Measurements from ENCODE around the gene F10.

F10 gene

DNA sequence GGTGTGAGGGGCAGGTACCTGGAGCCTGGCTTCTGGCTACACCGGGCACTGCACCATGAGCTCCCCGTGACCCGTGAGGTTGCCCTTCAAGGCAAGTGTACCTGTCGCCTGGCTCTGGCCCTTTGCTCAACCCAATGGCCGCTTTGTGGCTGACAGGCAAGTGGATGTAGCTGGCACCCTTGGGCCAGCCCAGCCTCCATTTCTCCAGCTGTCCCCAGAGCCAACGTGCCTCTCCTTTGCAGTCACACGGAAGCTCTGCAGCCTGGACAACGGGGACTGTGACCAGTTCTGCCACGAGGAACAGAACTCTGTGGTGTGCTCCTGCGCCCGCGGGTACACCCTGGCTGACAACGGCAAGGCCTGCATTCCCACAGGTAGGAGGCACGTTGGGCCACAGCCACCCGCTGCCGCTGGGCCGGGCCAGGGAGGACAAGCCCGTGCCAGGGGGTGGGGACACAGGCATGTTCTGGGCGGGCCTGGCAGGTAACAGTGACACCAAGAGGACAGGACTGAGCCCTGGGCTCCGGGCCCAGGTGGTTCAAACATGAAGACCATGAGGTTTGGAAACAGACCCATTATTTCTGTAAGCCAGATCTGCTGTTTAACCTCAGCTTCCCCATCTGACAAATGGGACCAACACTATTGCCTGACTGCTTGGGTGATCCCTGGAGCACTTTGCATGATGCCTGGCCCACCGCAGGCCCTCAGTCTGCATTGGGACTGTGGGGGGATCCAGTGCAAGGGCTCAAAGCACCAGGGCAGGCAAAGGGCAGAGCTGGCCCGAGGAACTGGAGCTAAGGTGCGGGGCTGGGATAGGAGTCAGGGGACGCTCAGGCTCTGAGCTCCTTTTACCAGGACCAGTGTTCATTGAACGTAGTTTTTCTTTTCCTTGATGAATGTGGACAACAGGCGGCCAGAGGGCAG, 18.3 kb downstream of the F10 start:
- DNase-seq, result no peak

DNA sequence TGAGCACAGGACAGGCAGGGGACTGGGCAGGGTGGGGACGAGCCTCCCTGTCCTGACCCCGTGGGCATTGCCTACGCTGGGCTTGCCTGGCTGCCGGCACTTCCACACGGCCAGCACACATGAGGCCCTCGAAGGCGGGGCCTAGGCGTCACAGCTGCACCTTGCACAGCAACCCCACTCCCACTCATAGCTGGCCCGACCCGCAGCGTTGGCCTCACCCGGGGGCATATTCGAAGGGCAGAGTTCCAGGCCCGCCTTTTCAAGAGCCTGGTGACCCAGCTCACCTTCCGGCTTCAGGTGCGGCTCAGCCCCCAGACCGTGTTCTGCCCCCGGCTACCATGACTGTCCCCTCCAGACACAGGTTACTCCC, 19.0 kb downstream of the F10 start:
- DNase-seq, result no peak

DNA sequence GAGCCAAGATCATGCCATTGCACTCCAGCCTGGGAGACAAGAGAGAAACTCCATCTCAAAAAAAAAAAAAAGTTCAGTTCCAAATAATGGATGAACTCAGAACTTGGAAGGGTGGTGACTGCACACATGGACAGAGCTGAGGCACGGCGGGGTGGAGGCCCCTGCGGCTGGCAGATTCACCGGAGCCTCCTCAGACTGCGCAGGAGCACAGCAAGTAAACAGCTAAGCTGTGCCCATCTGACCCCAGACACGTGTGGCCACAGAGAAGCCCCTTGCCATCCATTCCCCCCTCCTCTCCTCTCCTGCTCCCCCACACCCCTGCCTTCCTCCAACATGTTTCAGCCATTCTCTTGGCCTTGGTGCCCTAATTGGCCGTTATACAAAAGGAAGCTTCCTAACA, 20.3 kb downstream of the F10 start:
- no peak for DNase-seq

DNA sequence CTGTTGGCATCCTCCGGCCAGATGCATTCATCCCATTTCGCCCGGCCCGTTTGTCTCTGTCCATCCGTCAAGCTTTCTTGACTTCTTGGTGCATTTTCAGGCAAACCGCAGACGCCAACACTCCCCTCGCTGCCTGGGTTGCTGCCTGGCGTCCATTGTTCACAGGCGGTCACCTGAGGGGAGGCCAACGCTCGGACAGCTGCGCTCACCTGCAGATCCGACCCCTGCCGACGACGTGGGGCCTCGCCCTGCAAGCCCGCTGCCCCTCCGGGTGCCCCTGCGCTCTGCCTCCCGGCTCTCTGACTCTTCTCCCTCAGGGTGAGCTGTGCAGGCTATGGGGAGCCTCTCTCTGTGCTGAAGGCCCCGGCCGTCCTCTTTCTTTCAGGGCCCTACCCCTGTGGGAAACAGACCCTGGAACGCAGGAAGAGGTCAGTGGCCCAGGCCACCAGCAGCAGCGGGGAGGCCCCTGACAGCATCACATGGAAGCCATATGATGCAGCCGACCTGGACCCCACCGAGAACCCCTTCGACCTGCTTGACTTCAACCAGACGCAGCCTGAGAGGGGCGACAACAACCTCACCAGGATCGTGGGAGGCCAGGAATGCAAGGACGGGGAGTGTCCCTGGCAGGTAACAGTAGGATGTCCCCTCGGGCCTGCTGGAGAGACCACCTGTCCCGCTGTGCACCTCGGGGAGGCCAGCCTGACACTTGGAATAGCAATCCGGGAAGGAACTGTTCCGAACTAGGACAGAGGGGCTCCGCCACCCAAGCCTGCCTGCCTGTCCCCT, 21.1 kb downstream of the F10 start:
- no peak for DNase-seq

DNA sequence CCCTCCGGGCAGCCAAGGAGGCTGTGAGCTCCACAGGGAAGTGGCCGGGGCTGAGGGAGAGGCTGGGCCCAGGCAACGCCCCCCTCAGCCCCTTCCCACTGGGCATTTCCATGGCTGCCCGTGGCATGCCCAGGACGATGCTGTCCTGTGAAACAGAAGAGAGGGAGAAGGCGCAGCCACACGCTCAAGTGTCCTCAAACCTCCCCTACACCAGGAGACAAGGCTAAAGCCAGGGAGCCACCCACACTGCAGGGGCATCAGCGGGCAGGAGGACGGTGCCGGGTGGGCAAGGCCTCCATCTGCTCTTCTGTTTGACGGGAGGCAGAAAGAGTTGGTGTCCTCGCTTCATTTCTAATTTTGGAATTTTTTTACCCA, 21.6 kb downstream of the F10 start:
- DNase-seq, result no peak

DNA sequence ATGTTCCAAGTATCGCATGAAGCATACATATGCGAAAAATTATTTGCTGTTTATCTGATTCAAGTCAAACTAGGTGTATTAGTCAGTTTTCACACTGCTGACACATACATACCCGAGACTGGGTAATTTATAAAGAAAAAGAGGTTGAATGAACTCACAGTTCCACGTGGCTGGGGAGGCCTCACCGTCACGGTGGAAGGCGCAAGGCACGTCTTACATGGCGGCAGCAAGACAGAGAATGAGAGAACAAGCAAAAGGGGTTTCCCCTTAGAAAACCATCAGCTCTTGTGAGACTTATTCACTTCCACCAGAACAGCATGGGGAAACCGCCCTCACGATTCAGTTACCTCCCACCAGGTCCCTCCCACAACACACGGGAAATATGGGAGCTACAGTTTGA, 22.9 kb downstream of the F10 start:
- no peak for DNase-seq

DNA sequence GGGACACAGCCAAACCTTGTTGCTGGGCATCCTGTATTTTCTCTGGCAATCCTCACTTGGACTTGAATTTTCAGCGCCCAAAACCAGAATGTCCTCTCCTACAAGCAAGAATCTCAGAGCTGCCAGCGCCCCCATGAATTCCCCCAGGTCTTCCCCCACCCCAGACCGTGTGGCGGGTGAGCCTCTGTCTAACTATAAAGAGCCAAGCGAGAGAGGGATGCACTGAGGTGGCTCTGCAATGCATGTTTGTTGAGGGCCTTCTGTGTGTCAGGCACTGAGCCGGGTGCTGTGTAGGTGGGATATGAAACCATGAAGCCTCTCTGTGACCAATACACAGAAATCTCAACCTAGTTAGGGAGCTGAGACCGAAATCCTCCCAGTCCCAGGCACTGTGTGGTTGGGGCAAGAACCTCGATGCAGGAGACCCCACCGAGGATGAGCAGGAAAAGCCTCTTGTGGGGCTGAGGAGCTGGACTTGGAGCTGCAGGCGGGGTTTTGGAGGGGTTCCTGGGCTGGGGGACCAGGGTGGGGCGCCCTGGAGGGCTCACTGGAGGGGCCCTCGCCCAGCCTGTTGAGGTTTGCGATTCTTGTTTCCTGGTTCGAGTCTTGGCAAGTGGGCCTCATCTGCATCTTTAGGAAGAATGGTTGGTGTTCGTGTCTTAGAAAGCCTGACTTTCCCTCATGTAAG, 23.5 kb downstream of the F10 start:
- DNase-seq, result no peak

DNA sequence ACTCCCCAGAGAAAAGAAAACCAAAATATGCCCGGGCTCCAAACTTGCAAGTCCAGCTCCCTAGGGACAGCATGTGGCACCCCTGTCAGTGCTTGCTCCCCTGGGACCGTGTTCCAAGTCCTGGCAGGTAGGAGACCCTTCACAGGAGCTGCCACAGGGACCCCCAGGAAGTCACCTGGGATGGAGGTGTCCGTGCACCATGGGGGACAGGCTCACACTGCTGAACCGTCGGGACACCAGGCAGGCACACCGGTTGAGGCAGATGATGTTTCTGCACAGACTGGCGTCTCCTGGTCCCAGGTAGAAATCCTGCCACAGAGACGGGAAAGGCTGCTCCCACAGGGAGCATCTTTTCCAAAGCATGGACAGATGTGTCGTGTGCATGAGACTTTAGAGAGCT, 24.2 kb downstream of the F10 start:
- no peak for DNase-seq

DNA sequence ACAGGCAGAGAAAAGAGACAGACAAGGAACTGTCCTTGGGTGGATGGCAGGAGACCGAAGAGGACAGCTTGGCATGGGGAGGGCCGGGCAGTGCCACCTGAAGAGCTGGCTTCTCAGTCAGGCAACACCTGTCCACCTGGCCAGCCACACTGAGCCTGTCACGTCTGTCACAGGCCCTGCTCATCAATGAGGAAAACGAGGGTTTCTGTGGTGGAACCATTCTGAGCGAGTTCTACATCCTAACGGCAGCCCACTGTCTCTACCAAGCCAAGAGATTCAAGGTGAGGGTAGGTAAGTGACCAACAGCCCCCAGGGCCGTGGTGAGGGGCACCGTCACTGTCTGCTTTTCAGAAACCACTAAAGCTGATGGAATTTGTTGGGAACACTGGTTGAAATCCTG, 24.6 kb downstream of the F10 start:
- DNase-seq, result no peak

DNA sequence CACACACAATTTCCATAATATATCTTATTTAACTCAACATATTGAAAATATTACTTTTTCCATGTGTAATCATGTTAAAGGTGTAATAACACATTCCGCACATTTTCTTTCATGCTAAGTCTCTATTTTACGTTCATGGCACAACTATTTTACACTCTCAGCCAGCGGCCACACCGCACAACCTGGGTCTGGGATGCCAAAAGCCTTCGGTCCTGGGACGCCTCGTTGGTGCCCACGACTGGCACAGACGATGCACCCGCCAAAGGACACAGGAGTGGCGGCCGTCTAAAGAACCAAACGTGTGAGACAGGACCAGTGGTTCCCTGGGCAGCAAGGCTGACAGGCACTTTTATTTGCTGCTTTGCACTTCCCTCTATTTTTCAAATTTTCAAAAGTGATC, 25.8 kb downstream of the F10 start:
- no peak for DNase-seq

DNA sequence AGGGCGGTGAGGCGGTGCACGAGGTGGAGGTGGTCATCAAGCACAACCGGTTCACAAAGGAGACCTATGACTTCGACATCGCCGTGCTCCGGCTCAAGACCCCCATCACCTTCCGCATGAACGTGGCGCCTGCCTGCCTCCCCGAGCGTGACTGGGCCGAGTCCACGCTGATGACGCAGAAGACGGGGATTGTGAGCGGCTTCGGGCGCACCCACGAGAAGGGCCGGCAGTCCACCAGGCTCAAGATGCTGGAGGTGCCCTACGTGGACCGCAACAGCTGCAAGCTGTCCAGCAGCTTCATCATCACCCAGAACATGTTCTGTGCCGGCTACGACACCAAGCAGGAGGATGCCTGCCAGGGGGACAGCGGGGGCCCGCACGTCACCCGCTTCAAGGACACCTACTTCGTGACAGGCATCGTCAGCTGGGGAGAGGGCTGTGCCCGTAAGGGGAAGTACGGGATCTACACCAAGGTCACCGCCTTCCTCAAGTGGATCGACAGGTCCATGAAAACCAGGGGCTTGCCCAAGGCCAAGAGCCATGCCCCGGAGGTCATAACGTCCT, 26.4 kb downstream of the F10 start:
- DNase-seq, result no peak

DNA sequence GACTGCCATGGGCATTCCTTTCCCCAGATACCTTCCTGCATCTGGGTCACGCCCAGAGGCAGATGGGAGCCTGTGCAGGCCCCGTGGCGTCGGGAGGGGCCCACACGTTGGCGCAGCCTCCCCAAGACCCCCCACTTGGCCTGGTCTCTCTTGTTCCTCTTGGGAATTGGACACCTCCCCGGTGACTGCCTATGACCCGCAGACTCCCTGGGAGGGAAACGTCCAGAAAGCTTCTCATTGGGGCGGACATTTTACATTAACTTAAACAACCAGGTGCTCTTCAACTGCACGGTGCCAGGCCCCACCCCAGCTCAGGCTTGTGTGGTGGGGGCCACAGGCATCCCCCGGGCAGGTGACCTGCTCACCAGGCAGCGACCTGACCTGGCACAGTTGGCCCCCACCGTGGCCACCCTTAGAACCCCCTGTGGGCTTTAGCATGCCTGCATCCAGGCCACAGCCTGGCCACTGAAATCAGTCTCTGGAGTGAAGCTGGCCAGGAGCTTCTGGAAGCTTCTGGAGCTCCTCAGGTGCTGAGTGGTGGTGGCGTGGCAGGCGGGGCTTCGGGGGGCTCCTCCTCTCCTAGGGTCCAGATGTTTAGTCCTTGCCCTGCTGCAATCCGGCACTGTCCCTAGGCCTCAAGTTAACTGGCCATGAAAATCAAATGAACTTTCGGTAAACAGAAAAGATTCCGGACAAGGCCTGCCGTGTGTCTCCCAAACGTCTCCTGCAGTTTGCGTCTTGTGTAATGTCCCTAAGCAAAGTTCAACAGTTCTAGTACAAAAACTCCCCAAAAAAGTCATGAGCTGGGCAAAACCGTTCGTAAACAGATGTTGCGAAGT, 27.3 kb downstream of the F10 start:
- DNase-seq, result no peak

DNA sequence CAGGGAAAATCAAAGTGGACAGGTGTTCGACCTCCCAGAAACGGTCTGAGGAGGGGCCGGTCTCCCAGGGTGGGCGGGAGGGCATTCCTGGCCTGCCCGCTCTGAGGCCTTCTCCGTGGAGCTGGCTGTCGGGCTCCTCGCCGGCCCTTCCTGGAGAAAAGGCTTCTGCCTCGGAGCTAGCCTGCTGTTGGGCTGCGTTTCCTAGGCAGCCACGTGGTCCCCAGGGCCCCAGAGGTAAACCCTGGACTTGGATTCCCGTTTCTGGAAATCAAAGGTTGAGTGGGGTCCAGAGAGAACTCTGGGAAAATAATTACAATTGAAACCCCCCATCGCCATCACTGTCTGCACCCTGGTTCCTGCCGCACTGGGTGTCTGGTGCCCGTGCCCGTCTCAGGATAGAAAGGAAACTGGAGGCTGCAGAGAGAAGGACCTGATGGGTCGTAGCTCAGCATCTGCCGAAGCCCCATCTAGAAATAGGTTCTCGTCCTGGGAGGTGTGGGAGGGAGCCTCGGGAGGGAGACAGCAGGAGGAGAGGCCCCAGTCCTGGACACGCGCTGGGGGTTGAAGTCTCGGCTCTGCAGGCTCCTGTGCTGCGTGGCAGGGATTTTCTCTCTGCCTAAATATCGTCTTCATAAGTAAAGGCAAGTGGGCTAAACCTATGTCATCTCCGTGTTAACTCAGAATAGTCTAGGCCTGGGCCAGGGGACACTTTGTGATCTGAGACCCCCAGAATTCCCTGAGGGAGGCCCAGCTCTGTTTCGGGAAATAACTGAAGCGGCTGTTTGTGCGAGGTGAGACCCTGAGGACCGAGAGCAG, 28.2 kb downstream of the F10 start:
- no peak for DNase-seq

DNA sequence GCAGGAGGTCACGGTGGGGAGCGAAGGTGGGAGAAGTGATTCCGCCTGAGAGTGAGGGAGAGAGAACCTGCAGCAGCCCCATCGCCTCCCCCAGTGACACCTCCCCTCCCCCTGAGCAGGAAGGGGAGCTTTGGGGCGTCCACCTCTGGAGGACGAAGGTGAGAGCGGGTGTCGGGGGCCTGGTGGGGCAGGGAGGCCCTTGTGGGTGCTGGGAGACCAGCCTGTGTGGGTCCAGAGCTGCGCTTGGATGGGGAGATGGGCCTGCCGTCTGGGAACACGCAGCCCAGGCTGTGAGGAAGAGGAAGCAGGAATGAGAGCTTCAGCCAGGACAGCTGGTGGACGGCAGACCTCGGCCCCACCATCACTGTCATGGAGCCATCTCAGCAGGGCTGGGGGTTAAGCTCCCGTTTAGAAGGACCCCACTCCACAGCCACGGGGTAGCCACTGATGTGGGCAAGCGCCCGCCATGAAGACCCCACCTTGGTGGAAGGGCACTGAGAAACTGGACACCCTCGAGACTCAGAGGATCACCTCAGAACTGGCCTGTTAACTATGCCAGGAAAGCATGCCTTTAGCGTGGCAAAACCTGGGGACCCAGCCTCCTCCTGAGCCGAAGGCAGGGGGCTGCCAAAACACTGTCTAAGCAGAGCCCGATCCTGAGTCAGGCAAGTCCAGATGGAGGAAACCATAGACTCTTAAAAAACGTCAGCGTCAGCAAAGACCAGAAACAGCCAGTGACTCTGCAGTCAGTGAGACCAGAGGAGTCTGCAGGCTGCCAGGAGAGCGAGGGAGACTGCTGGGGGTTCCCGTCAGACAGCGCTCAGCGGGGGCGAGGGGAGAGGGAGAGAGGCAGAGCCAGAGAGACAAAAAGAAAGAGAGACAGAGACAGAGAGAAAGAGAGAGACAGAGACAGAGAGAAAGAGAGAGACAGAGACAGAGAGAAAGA, 29.4 kb downstream of the F10 start:
- DNase-seq, result no peak

DNA sequence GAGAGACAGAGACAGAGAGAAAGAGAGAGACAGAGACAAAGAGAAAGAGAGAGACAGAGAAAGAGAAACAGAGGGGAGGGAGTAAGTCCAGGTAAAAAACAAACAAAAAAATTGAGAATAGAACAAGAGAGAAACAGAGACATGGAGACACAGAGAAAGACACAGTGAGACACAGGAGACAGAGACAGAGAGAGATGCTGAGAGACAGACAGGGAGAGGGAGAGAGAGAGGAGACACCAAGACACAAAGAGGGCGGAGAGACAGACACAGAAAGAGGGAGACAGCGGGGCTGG, 30.0 kb downstream of the F10 start:
- DNase-seq, result no peak

DNA sequence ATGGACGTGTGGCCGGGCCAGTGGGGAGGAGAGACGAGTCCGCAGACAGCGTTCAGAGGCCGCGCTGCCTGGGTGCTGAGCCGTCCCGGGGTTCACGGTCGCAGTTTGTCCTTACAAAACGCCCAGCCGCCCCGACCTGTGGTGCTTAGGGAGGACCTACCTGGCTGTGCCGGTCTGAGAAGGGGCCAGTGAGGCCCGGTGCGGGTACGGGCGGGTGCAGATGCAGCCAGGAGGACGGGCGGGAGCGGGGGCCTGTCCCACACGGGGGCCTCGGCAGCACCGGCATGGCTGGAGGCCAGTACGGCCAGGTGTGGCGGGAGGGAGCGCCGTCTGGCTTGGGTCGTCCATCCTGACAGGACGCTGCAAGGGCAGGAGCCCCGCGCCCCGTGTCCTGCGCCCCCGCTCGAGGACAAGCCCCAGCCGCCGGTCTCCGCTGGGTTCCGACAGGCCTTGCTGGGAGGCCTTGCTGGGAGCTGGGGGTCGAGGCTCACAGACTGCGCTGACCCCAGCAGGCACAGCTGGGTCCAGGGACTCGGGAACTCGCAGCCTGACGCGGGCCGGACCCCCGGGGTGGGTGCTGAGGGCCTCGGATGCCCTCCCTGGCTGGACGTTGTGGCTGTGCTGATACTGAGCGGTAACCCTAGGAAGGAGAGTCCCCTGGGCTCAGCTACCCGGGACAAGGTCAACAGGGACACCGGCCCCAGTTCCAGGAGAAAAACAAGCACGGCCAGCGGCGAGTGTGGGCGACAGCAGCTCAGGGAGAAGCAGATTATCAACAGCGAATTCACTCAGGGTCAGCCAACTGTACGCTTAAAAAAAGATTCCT, 30.6 kb downstream of the F10 start:
- DNase-seq, result peak; percentile 19

DNA sequence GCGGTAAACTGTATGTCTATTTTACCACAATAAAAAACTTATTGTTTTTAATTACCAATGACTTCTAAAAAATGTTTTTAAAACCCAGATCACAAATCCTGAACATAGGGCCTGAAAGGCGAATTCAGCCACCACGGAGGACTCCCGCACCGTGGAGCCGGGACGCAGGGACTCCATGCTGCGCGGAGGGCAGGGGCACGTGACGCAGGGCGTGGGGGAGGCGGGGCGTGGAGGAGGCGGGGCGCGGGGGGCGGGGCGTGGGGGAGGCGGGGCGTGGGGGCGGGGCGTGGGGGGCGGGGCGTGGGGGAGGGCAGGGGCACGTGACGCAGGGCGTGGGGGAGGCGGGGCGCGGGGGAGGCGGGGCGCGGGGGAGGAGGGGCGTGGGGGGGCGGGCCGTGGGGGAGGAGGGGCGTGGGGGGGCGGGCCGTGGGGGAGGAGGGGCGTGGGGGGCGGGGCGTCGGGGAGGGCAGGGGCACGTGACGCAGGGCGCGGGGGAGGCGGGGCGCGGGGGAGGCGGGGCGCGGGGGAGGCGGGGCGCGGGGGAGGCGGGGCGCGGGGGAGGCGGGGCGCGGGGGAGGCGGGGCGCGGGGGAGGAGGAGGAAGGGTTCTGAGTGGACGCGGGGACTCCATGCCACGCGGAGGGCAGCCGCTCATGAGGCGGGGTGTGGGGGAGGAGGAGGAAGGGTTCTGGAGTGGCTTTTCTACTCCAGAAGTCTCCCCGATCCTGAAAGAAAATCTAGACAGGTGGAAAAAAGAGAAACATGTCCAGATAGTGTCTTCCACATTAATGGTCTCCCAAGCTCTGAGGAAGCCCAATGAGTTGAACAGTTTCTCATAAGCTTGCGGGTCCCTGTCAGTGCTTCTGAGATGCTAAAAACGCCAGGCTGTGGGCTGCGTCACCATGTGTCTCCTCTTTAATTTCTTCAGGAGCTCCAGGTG, 31.5 kb downstream of the F10 start:
- DNase-seq, result peak; percentile 72

DNA sequence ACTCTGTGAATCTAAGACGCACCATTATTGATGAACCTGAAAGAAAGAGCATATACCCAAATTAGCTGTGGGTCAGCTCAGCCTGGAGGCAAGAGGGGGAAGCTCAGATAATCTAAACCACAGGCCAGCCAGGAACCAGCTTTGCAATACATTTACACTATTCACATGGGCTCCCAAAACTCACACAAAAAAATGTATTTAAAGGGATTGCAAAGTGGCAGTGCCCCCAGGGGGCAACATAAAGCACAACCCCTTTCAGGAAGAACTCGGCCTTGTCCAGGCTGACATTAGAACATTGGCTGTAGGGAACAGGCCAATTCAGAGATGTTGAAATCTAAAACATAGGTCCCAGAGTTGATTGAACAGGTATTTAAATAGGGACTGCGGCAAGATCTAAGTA, 32.6 kb downstream of the F10 start:
- DNase-seq, result no peak
